Globus pallidus (tissue), 1 donor: ENCODE data around the gene FKBP7.
"Not testable (repeated sequence)": the region's sequence is repeated elsewhere in the genome, so short reads cannot be mapped to it uniquely, and the experiment has no call there.

Source experiments
- DNase-seq: peaks from one replicate; pipeline ENCODE4 v3.0.0-alpha.2; 2015; ENCODE audit warnings: low spot score

FKBP7 gene, protein sequence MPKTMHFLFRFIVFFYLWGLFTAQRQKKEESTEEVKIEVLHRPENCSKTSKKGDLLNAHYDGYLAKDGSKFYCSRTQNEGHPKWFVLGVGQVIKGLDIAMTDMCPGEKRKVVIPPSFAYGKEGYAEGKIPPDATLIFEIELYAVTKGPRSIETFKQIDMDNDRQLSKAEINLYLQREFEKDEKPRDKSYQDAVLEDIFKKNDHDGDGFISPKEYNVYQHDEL

GRCh38 chr2:178478439-178479274, at the start of gene FKBP7:
Gene FKBP7, minus strand, starts transcription at chr2:178478600. Its CDS starts 101 bp downstream, at chr2:178478499.
- peak; percentile 94 for DNase-seq

DNA sequence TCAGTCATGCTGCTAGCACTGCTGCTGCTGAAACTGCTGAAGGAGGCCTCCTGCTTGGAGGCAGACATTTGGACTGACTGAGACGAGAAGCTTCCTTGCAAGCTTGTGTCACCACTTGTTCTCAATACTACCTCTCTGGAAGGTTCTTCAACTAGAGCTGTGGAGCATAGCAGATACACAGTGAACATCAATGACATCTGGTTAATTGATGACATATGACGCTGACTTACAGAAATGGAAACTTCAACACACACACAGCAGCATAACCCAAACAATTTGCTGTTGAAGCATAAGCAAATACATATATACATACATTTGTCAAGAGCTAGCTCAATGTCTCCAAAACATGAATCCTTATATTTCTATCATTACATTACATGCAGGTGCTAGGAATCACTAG, 49.2 kb upstream of the FKBP7 start:
- DNase-seq = no peak

DNA sequence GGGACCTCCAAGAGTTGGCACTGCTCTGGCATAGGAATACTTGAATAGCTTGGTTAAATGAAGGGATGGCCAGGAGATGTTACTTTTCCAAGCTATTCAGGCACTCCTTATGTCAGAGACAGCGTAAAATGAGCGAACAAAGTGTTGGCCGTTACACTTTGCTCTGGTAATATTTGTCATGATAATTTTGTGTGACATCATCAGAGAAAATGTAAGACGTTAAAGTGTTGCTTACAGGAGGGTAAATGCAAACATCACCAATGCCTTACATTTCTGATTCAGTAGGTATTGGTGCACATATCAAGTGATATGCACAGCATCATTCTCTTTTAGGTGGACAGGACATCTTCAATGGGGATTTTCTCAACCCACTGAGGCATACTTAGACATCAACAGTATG, 47.9 kb upstream of the FKBP7 start:
- no peak for DNase-seq

DNA sequence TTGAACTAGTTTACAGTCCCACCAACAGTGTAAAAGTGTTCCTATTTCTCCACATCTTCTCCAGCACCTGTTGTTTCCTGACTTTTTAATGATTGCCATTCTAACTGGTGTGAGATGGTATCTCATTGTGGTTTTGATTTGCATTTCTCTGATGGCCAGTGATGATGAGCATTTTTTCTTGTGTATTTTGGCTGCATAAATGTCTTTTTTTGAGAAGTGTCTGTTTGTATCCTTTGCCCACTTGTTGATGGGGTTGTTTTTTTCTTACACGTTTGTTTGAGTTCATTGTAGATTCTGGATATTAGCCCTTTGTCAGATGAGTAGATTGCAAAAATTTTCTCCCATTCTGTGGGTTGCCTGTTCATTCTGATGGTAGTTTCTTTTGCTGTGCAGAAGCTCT, 47.1 kb upstream of the FKBP7 start:
- not testable (repeated sequence) for DNase-seq

DNA sequence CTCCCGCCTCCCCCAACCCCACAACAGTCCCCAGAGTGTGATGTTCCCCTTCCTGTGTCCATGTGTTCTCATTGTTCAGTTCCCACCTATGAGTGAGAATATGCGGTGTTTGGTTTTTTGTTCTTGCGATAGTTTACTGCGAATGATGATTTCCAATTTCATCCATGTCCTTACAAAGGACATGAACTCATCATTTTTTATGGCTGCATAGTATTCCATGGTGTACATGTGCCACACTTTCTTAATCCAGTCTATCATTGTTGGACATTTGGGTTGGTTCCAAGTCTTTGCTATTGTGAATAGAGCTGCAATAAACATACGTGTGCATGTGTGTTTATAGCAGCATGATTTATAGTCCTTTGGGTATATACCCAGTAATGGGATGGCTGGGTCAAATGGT, 46.6 kb upstream of the FKBP7 start:
- DNase-seq = not testable (repeated sequence)

DNA sequence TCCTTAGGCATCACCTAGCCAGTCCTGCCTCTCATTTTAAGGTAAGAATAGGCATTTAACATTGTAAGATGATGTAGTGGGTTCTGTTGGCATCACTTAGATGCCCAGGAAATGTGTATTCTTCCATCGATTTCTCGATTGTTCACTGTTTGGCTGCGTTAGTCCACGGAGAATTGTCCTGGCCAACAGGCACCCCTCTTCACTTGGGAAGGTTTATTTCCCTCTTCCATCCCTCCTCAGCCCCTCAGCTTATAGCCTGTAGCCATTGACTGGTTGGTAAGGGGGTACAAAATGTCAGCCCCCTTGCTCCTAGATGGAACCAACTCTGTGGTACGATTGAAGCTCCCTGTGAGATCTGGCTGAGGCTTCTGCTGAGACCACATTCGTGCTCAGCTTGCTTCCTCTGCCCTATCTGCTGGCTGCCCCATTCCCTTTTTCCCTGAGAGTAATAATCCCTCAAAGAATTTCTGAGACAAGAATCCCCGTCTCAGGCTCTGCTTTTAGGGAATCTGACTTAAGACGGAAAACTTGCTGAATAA, 45.3 kb upstream of the FKBP7 start:
- no peak for DNase-seq

- peak; percentile 75 for DNase-seq
Measured at GRCh38 chr2:178522950-178523595, 44.7 kb upstream of the FKBP7 start.

GRCh38 chr2:178521304-178522150, 43.1 kb upstream of the FKBP7 start:
- no peak for DNase-seq

- DNase-seq = no peak
Measured at GRCh38 chr2:178517496-178517895, 39.1 kb upstream of the FKBP7 start.

GRCh38 chr2:178514664-178515063, 36.3 kb upstream of the FKBP7 start:
- no peak for DNase-seq

DNA sequence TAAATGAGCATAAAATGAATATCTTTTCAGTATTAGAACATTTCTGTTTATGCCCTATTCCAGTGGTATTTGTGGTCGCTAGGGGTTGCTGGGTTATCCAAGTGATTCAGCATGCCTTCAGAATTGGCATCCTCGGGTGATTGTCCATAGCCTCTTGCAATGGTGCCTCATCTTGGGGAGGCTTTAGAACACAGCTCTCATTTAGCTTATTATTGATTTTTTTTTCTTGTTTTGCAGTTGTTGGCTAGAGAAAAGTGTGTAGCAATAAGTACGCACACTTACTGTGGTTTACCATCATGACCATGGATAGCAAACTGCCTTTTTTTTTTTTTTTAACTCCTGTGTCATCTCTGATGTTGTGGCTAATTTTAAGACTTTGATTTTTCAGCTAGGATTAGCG, 35.5 kb upstream of the FKBP7 start:
- no peak for DNase-seq

GRCh38 chr2:178512484-178512883, 34.1 kb upstream of the FKBP7 start:
- DNase-seq = no peak

- no peak for DNase-seq
Measured at GRCh38 chr2:178510384-178510783, 32.0 kb upstream of the FKBP7 start.

DNA sequence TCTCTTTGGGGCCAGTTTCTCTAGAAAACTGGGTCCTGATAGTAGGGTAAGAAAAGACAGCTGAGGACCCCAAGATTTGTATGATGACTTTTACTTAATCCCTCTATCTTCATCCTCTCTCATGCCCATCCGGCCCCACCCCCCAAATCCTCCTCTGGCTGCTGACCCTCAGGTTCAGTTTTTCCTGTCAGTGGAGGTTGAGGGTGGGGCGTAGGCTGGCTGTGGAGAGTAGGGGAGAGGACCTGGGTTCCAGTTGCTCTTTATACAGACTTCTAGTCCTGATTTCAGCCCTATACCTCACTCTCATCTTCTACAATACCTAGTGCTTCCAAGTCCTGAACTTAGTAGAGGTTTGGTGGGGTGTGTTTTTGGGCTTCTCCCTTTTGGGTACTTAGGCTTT, 30.2 kb upstream of the FKBP7 start:
- no peak for DNase-seq

DNA sequence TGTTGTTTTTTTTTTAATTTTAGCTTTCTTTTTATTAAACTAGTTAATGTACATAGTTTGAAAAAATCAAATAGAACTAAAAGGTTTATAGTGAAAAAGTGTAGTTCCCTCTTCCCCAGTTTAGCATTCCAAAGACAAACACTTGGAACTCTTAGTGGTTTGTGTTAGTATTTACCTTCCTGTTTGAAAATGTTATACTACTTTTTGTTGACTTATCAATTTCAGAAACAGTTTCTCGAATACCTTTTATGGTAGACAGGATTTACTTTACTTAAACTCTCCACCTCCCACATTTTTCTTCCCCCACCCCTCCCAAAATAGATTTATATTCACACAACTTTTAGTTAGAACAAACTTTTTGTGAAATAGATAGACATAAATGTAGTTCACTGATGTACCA, 28.5 kb upstream of the FKBP7 start:
- DNase-seq = no peak

GRCh38 chr2:178506524-178506923, 28.1 kb upstream of the FKBP7 start:
- no peak for DNase-seq

DNA sequence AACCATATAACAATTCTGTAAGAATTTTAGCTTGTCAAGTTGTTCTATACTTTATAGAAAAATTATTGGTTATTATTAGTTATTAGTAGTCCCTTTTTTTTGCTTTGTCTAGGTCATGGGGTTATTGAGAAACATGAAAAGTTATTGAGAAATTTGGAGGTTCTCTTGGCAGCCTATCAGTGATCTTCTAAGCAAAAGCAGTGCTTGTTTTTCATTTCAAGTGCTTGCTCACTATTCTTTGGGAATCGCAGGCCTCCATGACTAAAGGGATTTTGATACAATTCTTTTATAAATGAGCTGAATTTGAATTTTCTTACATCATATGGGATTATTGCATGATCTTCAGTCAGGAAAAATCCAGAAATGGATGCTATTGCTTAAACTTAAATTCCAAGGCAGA, 27.7 kb upstream of the FKBP7 start:
- DNase-seq = no peak

GRCh38 chr2:178502751-178503150, 24.4 kb upstream of the FKBP7 start:
- no peak for DNase-seq

- no peak for DNase-seq
Measured at GRCh38 chr2:178499640-178500039, 21.2 kb upstream of the FKBP7 start.

- no peak for DNase-seq
Measured at GRCh38 chr2:178498137-178498536, 19.7 kb upstream of the FKBP7 start.

DNA sequence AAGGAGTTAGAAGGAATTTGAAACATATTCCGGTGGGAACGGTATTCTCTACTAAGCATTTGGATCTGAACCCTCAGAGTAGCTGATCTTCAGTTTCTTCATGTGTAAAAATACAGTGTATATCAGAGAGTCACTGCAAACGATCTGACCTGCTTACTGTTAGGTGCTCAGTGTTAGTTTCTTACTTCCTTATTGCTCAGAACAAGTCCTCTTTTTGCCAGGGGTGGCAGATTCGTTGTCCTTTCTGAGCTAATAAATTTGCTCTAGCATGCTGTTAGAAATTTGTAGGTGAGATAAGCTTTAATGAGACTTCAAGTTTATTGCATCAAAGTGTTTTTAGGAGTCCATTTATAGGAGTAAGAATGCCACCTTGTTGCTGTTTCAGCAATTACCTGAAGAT, 17.6 kb upstream of the FKBP7 start:
- DNase-seq = no peak

DNA sequence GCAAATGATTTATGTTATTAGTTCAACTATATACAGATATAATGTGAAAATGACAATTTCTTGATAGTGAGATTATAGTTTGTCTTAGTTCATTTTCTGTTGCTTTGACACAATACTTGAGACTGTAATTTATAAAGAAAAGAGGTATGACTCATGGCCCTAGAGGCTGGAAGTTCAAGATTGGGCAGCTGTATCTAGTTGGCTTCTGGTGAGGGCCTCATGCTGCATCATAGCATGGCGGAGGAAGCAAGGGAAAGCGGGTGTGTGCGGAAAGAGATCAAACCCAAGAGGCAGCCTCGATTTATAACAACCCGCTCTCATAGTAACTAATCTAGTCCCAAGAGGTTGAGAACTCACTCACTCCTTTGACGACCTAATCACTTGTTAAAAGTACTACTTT, 13.2 kb upstream of the FKBP7 start:
- no peak for DNase-seq
